GM18499 (cell line): ENCODE measurements around the gene CALHM1.
"Not testable (repeated sequence)": the region's sequence is repeated elsewhere in the genome, so short reads cannot be mapped to it uniquely, and the experiment has no call there.

Experiments used
- ATAC-seq: cut with Tn5 transposase; IDR thresholded peaks from one replicate; pipeline ENCODE4 v1.9.1; 2021; ENCODE audit warnings: moderate number of reproducible peaks; ENCODE audit not compliant: insufficient read depth, unreplicated experiment

The CALHM1 gene, protein sequence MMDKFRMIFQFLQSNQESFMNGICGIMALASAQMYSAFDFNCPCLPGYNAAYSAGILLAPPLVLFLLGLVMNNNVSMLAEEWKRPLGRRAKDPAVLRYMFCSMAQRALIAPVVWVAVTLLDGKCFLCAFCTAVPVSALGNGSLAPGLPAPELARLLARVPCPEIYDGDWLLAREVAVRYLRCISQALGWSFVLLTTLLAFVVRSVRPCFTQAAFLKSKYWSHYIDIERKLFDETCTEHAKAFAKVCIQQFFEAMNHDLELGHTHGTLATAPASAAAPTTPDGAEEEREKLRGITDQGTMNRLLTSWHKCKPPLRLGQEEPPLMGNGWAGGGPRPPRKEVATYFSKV

GRCh38 chr10:103458720-103459119 lies at the start of gene CALHM1:
TSS of gene CALHM1 (minus strand) at chr10:103458900. CDS start at chr10:103458751, 149 bp downstream.
- no peak for ATAC-seq

GRCh38 chr10:103507235-103508191 lies 48.8 kb upstream of the CALHM1 start:
- ATAC-seq, result no peak

DNA sequence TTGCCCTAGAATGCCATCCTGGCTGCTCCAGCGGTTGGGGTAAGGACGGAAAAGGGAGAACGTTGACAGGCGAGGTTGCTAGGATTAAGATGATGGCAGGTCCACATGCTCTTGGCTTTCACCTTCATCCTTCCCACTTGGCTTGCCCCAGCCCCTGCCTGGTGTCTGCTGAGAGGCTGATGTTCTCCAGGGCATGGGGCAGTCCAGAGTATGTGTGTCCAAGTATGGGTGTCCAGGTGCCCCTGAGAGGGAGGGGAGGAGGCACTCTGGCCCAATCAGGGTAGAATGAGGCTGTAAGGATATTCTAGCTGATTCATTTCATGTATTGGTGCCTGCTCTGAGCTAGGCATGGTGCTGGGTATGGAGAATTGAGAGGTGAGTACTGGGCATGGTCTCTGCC lies 47.4 kb upstream of the CALHM1 start:
- ATAC-seq, result no peak

DNA sequence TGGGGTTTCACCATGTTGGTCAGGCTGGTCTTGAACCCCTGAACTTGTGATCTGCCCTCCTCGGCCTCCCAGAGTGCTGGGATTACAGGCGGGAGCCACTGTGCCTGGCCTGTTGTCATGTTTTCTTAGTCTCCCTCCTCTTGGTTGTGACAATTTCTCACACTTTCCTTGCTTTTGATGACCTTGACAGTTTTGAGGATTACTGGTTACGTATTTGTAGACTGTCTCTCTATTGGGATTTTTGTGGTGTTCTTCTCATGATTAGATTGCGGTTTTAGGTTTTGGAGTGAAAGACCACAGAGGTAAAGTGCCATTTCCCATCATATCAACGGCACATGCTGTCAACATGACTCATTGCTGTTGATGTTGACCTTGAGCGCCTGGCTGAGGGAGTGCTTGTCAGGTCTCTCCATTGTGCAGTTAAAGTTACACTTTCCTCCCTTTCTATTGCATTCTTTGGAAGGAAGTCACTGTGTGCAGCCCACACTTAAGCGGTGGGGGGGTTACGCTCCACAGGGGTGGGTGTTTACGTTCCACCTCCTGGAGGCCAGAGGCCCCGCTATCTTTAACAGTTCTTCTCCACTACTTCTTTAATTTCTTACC lies 45.6 kb upstream of the CALHM1 start:
- no peak for ATAC-seq

DNA sequence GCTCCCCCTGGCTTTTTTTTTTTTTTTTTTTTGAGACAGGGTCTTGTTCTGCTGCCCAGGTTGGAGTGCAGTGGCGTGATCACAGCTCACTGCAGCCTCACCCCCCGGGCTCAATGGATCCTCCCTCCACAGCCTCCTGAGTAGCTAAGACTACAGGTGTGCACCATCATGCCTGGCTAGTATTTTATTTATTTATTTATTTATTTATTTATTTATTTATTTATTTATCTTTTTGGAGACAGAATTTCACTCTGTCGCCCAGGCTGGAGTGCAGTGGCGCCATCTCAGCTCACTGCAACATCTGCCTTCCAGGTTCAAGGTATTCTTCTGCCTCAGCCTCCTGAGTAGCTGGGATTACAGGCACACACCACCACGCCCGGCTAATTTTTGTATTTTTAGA lies 45.1 kb upstream of the CALHM1 start:
- ATAC-seq, result not testable (repeated sequence)

DNA sequence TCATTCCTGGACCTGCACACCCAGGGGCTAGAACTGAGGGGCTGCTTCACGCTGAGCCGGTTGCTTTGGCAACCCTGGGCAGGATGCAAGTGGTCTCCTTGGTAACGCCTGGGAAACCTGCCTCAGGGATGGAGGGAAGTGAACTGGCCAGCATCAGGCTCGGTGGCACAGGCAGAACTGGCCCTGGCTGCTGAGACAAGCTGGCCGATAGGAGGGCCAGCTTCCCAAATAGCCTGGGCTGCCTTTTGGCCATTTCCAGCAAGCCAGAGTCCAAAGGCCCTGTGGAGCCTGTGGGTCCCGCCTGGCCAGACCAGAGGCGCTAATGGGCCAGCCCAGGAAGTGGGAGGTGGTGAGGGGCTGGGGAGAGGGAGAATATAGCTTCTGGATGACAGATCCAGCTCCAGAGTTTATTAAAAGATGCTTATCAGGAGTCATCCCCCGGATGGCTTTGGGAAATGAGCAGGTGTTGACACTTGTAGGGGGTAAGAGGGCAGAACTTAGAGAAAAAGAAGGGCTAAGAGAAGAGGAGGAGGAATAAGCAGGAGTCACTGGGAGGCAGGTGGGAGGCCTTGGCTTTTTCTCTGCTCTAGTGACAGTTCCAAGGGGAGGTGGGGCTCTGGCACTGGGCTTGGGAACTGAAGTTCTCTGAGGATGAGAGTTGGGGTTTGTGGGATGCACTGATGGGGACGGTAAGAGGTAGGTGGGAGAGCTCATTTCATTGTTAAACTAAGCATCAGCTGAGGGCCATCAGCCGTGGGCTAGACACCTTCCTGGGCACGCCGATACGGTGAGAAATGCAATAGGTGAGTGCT lies 44.4 kb upstream of the CALHM1 start:
- no peak for ATAC-seq

DNA sequence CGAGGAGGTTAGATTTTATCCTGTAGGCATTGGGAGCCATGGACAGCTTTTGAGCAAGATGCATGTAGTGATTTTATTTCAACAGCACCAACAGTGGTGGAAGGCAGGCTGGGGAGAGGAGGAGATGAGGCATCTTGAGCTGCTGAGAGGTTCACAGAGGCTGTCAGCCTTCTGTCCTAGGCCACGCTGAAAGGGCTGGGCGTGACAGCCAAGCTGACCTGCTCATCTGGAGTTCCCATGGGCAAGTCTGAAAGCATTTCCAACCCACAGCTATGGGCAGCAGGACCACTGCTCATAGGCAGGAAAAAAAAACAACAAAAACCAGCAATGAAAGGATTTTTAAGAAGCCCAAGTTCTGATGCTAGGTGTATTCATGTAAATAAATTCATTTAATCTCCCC lies 42.5 kb upstream of the CALHM1 start:
- no peak for ATAC-seq

DNA sequence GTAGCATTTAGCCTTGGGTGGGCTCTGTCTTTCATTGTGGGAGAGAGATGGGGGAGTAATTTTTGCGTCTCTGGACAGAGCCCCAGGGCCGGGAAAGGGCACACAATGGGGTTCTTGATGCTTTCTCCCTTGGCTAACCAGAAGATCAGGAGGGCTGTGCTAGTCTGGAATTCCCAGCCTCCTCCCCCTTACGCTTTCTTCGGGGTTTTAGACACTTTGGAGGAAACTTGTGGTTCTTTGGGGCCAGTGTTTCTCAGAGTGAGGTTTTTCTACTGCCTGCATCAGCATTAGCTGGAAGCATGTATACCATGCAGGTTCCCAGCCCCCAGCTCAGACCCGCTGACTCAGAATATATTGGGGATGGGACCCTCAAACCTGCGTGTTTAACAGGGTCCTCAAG lies 41.8 kb upstream of the CALHM1 start:
- no peak for ATAC-seq

DNA sequence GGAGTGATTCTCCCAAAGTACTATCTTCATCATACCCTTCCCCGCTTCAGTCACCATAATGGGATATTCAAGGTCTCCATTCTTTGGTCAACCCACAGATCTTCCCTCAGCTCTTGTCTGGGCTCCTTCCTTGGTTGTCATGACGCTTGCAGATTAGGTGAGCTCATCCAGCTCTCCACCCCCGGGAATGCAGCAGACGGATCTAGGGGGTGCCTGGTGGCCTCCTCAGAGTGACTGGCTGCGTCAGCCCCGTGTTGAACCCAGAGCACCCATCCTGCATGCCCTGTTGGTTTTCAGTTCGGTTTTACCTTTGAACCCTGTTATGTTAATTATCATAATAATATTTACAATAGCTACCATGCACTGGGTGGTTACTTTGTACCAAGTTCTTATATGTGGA lies 41.2 kb upstream of the CALHM1 start:
- no peak for ATAC-seq

DNA sequence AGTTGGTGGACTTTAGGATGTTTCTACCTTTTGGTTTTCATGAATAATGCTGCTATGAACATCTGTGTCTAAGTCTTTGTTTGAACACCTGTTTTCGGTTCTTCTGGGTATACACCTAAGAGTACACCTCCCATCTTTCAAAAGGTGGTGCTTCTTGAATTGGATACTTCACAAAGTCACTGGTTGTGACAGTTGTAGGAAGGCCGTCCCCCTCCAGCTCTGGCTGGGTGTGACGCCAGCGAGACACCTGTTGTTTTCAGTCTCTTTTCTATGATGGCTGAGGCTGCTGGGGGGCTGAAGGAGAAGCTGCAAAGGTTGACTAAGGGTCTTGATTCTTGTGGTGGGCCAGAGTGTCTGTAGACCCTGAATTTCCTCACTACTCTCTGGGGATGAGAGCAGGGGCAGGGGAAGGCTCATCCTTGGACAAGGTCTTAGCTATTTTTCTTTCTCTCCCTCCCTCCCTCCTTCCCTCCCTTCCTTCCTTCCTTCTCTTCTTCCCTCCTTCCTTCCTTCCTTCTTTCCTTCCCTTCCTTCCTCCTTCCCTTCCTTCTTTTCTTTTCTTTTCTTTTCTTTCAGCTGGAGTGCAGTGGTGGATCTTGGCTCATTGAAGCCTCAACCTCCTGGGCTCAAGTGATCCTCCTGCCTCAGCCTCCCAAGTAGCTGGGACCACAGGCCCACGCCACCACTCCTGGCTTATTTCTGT lies 40.4 kb upstream of the CALHM1 start:
- ATAC-seq, result no peak

GRCh38 chr10:103497161-103497915 lies 38.6 kb upstream of the CALHM1 start:
- no peak for ATAC-seq

GRCh38 chr10:103495321-103495720 lies 36.6 kb upstream of the CALHM1 start:
- ATAC-seq, result no peak

GRCh38 chr10:103493916-103494877 lies 35.5 kb upstream of the CALHM1 start:
- no peak for ATAC-seq

DNA sequence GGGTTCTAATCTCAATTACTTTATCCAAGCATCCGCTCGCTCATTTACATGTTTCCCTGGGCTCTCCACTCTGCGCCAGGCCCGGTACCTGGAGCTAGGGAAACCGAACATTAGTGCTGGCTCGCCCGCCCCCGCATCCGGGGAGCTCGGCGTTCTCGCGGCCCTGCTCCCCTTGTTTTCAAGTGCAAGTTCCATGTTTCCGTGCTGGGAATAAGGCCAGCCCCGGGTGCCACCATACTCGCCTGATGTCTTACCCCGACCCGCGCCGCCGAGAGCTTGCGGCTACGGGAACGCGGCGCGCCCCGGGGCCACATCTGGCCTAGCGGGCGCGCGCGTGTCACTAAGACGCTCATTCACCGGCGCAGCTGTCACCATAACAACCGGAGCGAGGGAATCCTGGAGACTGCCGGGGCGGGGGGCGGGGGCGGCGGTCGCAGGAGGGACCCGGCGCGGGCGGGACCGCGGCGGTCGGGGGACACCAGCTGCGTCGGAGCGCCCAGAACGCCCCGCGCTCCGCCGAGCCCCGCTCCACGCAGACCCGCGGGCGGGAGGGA lies 34.7 kb upstream of the CALHM1 start, which contains the start of gene NEURL1:
Gene NEURL1, plus strand, starts transcription at position 344 of the 554 bp plus-strand sequence. CDS start 683 bp downstream, outside the sequence.
- no peak for ATAC-seq

- ATAC-seq, result no peak
Measured at GRCh38 chr10:103492655-103493261, 34.1 kb upstream of the CALHM1 start.

DNA sequence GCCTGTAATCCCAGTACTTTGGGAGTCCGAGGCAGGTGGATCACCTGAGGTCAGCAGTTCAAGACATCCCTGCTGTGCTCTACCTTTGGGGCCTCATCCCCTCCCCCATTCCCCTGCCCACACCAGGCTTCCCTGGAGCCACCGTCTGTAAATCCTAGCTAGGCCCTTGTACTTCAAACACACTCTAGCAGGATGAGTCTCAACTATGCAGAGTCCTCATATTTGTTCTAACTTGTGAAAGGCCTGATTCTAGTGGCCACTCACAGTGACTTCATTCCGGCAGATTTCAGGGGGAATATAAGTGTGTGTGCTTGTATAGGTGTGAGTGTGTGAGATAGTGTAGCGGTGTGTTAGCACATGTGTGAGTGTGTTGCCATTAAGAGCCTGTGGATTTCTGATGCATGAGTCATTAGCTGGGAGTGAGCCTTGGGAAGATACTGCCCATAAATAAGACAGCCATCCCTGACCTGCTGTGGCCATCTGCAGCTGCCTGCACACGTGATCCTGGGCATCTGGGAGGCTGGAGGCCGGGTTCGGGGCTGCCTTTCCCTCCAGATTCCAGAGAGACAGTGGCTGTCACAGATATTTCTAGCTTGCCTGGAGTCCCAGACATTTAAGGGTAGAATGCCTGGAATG lies 33.1 kb upstream of the CALHM1 start:
- no peak for ATAC-seq

DNA sequence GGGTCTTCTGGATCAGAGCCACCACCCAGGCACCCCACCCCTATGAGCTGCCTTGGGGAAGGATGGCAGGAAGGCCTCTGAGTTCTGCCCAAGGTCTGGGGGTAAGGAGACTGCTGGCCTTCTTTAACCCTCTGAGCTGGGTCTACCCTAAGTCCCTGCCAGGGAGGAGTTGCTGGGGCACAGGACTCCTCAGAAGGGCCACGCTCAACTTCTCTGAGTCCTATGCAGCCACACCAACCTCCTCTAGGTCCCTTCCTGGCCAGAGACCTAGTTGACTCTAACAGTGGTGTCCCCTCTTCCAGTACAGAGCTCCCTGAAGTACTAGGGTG lies 32.2 kb upstream of the CALHM1 start:
- no peak for ATAC-seq
